LNCAP (cell line): ENCODE results near the gene FRRS1L.

Experiments used
- TF ChIP-seq, protein P1 (sequence below): fragments of 450-650 bp; IDR thresholded peaks from 2 replicates; pipeline ENCODE4 v1.5.1; 2017; ENCODE audit warnings: mild to moderate bottlenecking

FRRS1L gene

DNA sequence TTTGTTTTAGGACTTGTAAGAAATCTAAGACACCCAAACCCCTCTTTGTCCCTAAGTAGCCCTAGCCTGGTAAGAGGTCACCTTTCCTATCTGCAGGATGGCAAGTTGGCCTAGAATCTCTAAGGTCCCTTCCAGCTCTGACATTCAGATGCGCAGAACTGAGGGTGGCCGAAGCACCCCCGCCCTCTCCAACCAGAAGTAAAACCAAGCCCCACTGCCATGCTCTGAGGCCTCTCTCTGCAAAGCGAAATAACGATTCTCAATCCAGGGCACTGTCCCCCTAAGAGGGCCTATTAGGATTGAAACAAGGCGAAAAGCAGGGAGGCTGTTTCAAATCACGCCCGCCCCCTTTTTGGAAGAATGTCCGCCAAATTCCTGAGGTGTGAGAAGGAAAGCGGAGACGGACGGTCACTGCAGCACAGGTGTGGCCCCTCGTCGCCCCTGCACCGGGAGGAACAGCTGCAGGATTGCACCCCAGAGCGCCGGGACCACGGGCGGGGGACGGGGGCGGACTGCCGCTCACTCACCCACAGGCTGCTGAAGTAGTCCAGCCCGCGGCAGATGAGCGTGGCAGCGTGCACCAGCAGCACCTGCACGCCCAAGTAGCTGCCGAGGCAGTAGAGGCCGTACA, 48.1 kb downstream of the FRRS1L start:
- TF ChIP-seq, protein P1, sequence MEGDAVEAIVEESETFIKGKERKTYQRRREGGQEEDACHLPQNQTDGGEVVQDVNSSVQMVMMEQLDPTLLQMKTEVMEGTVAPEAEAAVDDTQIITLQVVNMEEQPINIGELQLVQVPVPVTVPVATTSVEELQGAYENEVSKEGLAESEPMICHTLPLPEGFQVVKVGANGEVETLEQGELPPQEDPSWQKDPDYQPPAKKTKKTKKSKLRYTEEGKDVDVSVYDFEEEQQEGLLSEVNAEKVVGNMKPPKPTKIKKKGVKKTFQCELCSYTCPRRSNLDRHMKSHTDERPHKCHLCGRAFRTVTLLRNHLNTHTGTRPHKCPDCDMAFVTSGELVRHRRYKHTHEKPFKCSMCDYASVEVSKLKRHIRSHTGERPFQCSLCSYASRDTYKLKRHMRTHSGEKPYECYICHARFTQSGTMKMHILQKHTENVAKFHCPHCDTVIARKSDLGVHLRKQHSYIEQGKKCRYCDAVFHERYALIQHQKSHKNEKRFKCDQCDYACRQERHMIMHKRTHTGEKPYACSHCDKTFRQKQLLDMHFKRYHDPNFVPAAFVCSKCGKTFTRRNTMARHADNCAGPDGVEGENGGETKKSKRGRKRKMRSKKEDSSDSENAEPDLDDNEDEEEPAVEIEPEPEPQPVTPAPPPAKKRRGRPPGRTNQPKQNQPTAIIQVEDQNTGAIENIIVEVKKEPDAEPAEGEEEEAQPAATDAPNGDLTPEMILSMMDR: no peak

GRCh38 chr9:109117856-109118807, 48.9 kb downstream of the FRRS1L start:
- TF ChIP-seq, protein P1: no peak

DNA sequence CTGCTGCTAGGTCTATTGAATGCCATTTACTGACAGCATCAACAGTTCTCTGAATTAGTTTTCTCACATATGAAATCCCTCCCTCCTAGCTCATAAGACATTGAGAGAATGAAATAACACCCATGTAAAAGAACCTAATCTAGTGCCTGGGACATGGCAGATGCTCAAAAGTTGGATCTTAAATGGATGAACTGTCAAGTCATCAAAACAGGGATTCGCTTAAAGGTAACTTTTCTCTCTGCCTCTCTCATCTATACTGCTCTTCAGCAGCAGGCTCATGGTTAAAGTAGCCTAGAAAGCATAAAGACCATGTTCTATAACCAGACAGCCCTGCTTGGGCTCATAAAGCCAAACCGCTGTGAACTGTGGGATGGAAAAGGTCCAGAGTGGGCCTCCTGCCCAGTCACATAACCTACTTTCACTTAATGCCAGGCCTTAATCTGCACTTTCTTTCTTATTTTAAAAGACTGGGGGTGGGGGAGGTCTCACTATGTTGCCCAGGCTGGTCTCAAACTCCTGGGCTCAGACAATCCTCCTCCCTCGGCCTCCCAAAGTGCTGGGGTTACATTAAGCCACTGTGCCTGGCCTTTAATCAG, 51.0 kb downstream of the FRRS1L start:
- TF ChIP-seq, protein P1: no peak

DNA sequence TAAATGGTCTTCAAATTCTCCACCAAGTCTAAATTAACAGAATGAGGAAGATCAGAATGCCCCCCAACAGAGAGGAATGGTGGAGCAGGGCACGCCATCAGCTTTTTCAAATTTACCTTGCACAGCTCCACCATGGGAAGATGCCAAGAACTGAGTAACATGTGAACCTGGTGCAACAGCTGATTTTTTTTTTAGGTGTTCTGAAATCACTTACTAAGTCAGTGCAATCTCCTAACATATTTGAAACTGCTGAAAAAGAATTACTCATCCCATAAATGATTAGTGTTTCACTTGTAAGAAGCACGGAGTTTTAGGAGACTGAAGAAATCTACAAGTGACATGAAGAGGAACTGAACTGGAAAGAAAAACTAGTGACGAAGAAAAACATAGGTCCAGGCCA, 52.4 kb downstream of the FRRS1L start:
- TF ChIP-seq, protein P1: no peak

- TF ChIP-seq, protein P1: no peak
Measured at GRCh38 chr9:109113892-109114609, 53.0 kb downstream of the FRRS1L start.

GRCh38 chr9:109113254-109113653, 53.8 kb downstream of the FRRS1L start:
- TF ChIP-seq, protein P1: no peak
